Measurements from ENCODE around the gene IL22RA1. TPM values are rescaled to one million over a fixed set of nuclear protein-coding genes. Genes with fewer than 3 reads are reported as not detected.

Gene IL22RA1
- total RNA-seq, 1 donor from 2014 or later = not detected

DNA sequence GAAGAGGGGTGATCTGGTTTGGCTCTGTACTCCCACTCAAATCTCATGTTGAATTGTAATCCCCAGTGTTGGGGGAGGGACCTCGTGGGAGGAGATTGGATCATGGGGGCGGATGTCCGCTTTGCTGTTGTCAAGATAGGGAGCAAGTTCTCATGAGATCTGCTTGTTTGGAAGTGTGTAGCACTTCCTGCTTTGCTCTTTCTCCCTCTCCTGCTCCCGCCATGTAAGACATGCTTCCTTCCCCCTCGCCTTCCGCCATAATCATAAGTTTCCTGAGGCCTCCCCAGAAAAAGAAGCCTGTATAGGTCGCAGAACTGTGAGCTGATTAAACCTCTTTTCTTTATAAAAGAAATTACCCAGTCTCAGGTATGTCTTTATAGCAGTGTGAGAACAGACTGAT lies 58.9 kb downstream of the IL22RA1 start:
- no peak overlapping the region for H3K4me3 Mint-ChIP-seq (ENCODE audit: unreplicated experiment)
- peaks cover 12% of the 10 kb centered on the region for H3K27me3 Mint-ChIP-seq (ENCODE audit: unreplicated experiment)
- no peak for TF ChIP-seq CTCF (IDR thresholded peaks at IDR 0.05; ENCODE audit: unreplicated experiment)
- peaks cover 7% of the 10 kb centered on the region for H3K4me1 Mint-ChIP-seq (ENCODE audit: unreplicated experiment)
- H3K9me3 Mint-ChIP-seq (ENCODE audit: unreplicated experiment) = no peaks in the 10 kb centered on the region
- H3K36me3 Mint-ChIP-seq (ENCODE audit: low read depth, unreplicated experiment) = no peaks in the 10 kb centered on the region
- DNase-seq (ENCODE audit: low spot score) = no peak
- H3K27ac Mint-ChIP-seq (ENCODE audit: unreplicated experiment) = no peak overlapping the region

DNA sequence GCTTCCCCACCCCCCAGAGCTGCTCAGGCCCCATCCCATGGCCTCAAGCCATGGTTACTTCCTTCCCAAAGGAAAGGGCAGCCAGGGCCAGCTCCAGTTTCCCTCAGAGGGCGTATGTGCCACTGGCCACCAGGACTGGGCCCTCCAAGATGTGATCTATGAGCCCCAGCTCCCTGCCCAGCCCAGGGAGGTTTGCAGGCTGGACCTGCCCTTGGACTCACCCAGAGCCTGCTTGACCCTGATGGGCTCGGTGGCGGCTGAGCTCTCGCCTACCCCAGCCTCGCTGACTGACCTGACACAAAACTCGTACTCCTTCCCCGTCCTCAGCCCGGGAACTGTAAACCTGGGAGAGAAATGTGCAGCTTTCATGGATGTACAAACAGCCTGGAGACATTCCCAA lies 60.6 kb downstream of the IL22RA1 start:
- Mint-ChIP-seq H3K9me3 (ENCODE audit: unreplicated experiment) (no peaks in the 10 kb centered on the region), H3K27me3 (ENCODE audit: unreplicated experiment) (peaks cover 12% of the 10 kb centered on the region), H3K27ac (ENCODE audit: unreplicated experiment) (no peak overlapping the region), H3K4me3 (ENCODE audit: unreplicated experiment) (no peak overlapping the region), H3K4me1 (ENCODE audit: unreplicated experiment) (peaks cover 11% of the 10 kb centered on the region), H3K36me3 (ENCODE audit: low read depth, unreplicated experiment) (no peaks in the 10 kb centered on the region)
- DNase-seq (ENCODE audit: low spot score) = no peak
- no peak for TF ChIP-seq CTCF (IDR thresholded peaks at IDR 0.05; ENCODE audit: unreplicated experiment)

GRCh38 chr1:24081190-24081589 lies 61.8 kb downstream of the IL22RA1 start:
- no peak for TF ChIP-seq CTCF (IDR thresholded peaks at IDR 0.05; ENCODE audit: unreplicated experiment)
- Mint-ChIP-seq H3K27ac (ENCODE audit: unreplicated experiment) (no peak overlapping the region), H3K9me3 (ENCODE audit: unreplicated experiment) (no peaks in the 10 kb centered on the region), H3K36me3 (ENCODE audit: low read depth, unreplicated experiment) (no peaks in the 10 kb centered on the region), H3K4me1 (ENCODE audit: unreplicated experiment) (peaks cover 15% of the 10 kb centered on the region), H3K27me3 (ENCODE audit: unreplicated experiment) (peaks cover 10% of the 10 kb centered on the region), H3K4me3 (ENCODE audit: unreplicated experiment) (no peak overlapping the region)
- DNase-seq (ENCODE audit: low spot score) = no peak

DNA sequence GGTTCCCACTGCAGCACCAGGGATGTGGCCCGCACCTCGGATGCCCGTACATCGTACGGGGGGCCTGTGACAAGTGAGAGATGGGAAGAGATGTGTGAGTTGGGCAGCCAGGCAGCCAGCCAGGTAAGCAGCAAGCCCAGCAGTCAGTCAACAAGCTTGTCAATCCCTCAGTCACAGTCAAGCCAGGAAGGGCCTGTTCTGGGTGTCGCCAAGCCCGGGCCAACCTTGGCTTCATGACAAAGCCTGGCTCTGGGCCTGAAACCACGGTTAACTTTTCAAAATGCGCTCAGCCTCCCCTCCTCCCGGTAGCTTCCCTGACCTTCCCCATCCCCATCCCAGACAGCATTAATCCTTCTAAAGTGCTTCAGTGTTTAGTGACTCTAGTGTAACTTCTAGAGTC lies 62.8 kb downstream of the IL22RA1 start:
- Mint-ChIP-seq H3K4me3 (ENCODE audit: unreplicated experiment) (no peak overlapping the region), H3K4me1 (ENCODE audit: unreplicated experiment) (peaks cover 15% of the 10 kb centered on the region), H3K27ac (ENCODE audit: unreplicated experiment) (no peak overlapping the region), H3K36me3 (ENCODE audit: low read depth, unreplicated experiment) (no peaks in the 10 kb centered on the region), H3K27me3 (ENCODE audit: unreplicated experiment) (peaks cover 10% of the 10 kb centered on the region), H3K9me3 (ENCODE audit: unreplicated experiment) (no peaks in the 10 kb centered on the region)
- no peak for DNase-seq (ENCODE audit: low spot score)
- TF ChIP-seq CTCF (IDR thresholded peaks at IDR 0.05; ENCODE audit: unreplicated experiment) = no peak

- H3K27ac Mint-ChIP-seq (ENCODE audit: unreplicated experiment) = no peak overlapping the region
- no peak for DNase-seq (ENCODE audit: low spot score)
- no peak for TF ChIP-seq CTCF (IDR thresholded peaks at IDR 0.05; ENCODE audit: unreplicated experiment)
- H3K36me3 Mint-ChIP-seq (ENCODE audit: low read depth, unreplicated experiment) = no peaks in the 10 kb centered on the region
- peaks cover 7% of the 10 kb centered on the region for H3K27me3 Mint-ChIP-seq (ENCODE audit: unreplicated experiment)
- H3K4me3 Mint-ChIP-seq (ENCODE audit: unreplicated experiment) = no peak overlapping the region
- peaks cover 8% of the 10 kb centered on the region for H3K4me1 Mint-ChIP-seq (ENCODE audit: unreplicated experiment)
- H3K9me3 Mint-ChIP-seq (ENCODE audit: unreplicated experiment) = no peaks in the 10 kb centered on the region
Observed at GRCh38 chr1:24077278-24077978, 65.5 kb downstream of the IL22RA1 start.
